ENCODE data around the gene FPR1. TPM values are rescaled to one million over a fixed set of nuclear protein-coding genes. Genes with fewer than 3 reads are reported as not detected.

The FPR1 gene
- total and polyA plus RNA-seq, 2 of the 13 experiments (the other 11 are each of a cell fraction or from before 2014, with no cell fraction given) = not detected

GRCh38 chr19:51796195-51796679 is 44.6 kb upstream of the FPR1 start:
- H4K20me1 ChIP-seq (ENCODE audit: insufficient read depth, low read length) = no peaks in the 10 kb centered on the region
- DNase-seq (ENCODE audit: low spot score) (no peak), ATAC-seq (no peak), FAIRE-seq (no peak)
- peaks cover 10% of the 10 kb centered on the region; the same call in 1 of the 2 replicates for H3K4me1 ChIP-seq (ENCODE audit: insufficient read depth, low read length)
- WGBS (ENCODE audit: low lambda C conversion rate) = 49% methylated on average over 8 of the region's 8 CpGs
- POLR2A ChIA-PET = no interaction called here
- peaks cover 7% of the 10 kb centered on the region; the same call in 1 of the 2 replicates for H3K9me3 ChIP-seq (ENCODE audit: low read length)
- H3K27me3 ChIP-seq (ENCODE audit: control insufficient read depth in 1 of 2, insufficient read depth in 2 of 2, low read length in 2 of 2) = no peaks in the 10 kb centered on the region
- H3K27ac ChIP-seq (ENCODE audit: extremely low read length, insufficient read depth, low read length) = no peak overlapping the region
- H2AFZ ChIP-seq (ENCODE audit: low read length) = no peak overlapping the region
- in situ Hi-C loops (cut with HindIII; ENCODE audit: extremely low pct_ligation_motif_present, low pct_unique_long_range_greater_than_20kb) = no loop called here
- H3K4me2 ChIP-seq (ENCODE audit: low read depth, low read length) = no peak overlapping the region
- H3K36me3 ChIP-seq (replicated peaks in 1 of 2; ENCODE audit: control insufficient read depth in 1 of 2, insufficient read depth in 2 of 2, low read length in 2 of 2) = no peaks in the 10 kb centered on the region
- BruUV-seq (replicated peaks) = no TSS peak
- no peak overlapping the region for H3K9ac ChIP-seq (ENCODE audit: insufficient read depth, low read depth, low read length)
- H3K79me2 ChIP-seq (ENCODE audit: insufficient read depth, low read length) = no peaks in the 10 kb centered on the region
- CTCF ChIA-PET (ENCODE audit: low intra/inter-chr PET ratio, low total read pairs) = no interaction called here
- no peak overlapping the region for H3K4me3 ChIP-seq (replicated peaks in 1 of 3; ENCODE audit: insufficient read depth in 1 of 3, low read depth in 2 of 3, low read length in 3 of 3)
- intact Hi-C loops (cut with micrococcal nuclease; ENCODE audit: unreplicated experiment) = no loop called here
- TF ChIP-seq ZNF556 (CRISPR knock-in tag; IDR thresholded peaks at IDR 0.05; ENCODE audit: borderline replicate concordance) (no peak), KDM1A (CRISPR knock-in tag; IDR thresholded peaks at IDR 0.05) (no peak), KAT7 (CRISPR knock-in tag; IDR thresholded peaks at IDR 0.05; ENCODE audit: borderline replicate concordance) (no peak), CBX5 (CRISPR knock-in tag; IDR thresholded peaks at IDR 0.05; ENCODE audit: borderline replicate concordance) (no peak), ZNF746 (CRISPR knock-in tag; IDR thresholded peaks at IDR 0.05) (no peak), SYNCRIP (IDR thresholded peaks at IDR 0.05; ENCODE audit: insufficient read depth, low read depth, low read length) (no peak), ZNF280D (CRISPR knock-in tag; IDR thresholded peaks at IDR 0.05) (no peak), KLF15 (CRISPR knock-in tag; IDR thresholded peaks at IDR 0.05; ENCODE audit: borderline replicate concordance) (no peak), ZNF672 (CRISPR knock-in tag; IDR thresholded peaks at IDR 0.05) (no peak), ZSCAN30 (CRISPR knock-in tag; IDR thresholded peaks at IDR 0.05) (no peak), PRDM4 (CRISPR knock-in tag; IDR thresholded peaks at IDR 0.05; ENCODE audit: borderline replicate concordance) (no peak), WIZ (CRISPR knock-in tag; IDR thresholded peaks at IDR 0.05) (no peak), ZEB1 (IDR thresholded peaks at IDR 0.05; ENCODE audit: insufficient replicate concordance, low read depth) (no peak), ZNF562 (CRISPR knock-in tag; IDR thresholded peaks at IDR 0.05; ENCODE audit: borderline replicate concordance) (no peak), ZNF530 (CRISPR knock-in tag; IDR thresholded peaks at IDR 0.05; ENCODE audit: low read depth) (no peak)
- TF ChIP-seq, protein P1, sequence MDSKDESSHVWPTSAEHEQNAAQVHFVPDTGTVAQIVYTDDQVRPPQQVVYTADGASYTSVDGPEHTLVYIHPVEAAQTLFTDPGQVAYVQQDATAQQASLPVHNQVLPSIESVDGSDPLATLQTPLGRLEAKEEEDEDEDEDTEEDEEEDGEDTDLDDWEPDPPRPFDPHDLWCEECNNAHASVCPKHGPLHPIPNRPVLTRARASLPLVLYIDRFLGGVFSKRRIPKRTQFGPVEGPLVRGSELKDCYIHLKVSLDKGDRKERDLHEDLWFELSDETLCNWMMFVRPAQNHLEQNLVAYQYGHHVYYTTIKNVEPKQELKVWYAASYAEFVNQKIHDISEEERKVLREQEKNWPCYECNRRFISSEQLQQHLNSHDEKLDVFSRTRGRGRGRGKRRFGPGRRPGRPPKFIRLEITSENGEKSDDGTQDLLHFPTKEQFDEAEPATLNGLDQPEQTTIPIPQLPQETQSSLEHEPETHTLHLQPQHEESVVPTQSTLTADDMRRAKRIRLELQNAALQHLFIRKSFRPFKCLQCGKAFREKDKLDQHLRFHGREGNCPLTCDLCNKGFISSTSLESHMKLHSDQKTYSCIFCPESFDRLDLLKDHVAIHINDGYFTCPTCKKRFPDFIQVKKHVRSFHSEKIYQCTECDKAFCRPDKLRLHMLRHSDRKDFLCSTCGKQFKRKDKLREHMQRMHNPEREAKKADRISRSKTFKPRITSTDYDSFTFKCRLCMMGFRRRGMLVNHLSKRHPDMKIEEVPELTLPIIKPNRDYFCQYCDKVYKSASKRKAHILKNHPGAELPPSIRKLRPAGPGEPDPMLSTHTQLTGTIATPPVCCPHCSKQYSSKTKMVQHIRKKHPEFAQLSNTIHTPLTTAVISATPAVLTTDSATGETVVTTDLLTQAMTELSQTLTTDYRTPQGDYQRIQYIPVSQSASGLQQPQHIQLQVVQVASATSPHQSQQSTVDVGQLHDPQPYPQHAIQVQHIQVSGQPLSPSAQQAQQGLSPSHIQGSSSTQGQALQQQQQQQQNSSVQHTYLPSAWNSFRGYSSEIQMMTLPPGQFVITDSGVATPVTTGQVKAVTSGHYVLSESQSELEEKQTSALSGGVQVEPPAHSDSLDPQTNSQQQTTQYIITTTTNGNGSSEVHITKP (CRISPR knock-in tag; IDR thresholded peaks at IDR 0.05; ENCODE audit: low read depth) = no peak
